Glomerular visceral epithelial cell (primary cell): ENCODE measurements around the gene AKR1C2.
"Not testable (repeated sequence)": the region's sequence is repeated elsewhere in the genome, so short reads cannot be mapped to it uniquely, and the experiment has no call there.

Experiments
- DNase-seq: peaks from one replicate; pipeline ENCODE4 v3.0.0-alpha.2; 2016; ENCODE audit errors: extremely low spot score

Gene AKR1C2

DNA sequence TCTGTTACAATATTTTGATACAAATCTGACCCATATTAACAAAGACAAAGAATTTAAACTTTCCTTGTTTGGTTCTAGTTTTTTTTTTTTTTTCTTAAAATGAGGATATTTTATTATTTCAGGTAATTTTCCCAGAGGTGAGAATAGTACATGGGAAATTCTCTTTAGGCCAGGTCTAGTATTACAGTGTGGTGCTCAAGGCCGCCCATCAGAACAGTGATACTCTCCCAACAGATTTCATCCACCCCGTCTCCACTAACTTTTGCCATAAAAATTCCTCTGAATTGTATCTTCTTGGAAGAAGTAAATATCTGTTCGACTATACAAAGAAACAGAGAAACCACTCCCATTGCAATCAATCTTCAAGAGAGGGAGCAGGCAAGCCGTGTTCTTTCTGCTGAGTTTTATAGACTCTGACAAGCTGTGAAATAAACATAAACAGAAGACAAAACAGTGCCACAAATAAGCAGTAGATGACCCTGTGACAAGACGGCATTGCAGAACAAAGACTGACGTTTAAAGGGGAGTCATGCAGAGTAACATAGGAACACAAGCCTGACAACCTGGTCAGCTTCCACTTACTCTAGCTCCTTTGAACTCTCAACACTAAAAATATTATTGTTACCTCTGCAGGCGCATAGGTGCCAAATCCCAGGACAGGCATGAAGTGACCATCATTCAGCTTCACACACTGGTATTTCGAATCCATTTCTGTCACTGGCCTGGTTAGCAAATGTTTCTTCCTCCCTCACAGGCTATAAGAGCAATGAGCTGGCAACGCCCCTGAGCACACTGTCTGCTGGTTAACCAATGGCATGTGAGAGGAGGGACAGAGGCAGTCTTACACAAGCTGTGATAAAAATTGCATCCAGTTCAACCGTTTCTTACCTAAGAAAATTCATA is at the start of gene AKR1C2:
AKR1C2 (minus strand) TSS at position 731 of the 903 bp plus-strand sequence; CDS start at position 709, 22 bp downstream.
- DNase-seq = not testable (repeated sequence)

DNA sequence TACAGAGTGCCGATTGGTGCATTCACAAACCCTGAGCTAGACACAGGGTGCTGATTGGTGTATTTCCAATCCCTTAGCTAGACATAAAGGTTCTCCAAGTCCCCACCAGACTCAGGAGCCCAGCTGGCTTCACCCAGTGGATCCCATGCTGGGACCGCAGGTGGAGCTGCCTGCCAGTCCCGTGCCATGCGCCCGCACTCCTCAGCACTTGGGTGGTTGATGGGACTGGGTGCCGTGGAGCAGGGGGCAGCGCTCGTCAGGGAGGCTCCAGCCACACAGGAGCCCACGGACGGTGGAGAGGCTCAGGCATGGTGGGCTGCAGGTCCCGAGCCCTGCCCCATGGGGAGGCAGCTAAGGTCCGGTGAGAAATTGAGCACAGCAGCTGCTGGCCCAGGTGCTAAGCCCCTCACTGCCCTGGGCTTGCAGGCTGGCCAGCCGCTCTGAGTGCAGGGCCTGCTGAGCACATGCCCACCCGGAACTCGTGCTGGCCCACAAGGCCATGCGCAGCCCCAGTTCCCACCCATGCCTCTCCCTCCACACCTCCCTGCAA is 49.4 kb upstream of the AKR1C2 start:
- DNase-seq = not testable (repeated sequence)

DNA sequence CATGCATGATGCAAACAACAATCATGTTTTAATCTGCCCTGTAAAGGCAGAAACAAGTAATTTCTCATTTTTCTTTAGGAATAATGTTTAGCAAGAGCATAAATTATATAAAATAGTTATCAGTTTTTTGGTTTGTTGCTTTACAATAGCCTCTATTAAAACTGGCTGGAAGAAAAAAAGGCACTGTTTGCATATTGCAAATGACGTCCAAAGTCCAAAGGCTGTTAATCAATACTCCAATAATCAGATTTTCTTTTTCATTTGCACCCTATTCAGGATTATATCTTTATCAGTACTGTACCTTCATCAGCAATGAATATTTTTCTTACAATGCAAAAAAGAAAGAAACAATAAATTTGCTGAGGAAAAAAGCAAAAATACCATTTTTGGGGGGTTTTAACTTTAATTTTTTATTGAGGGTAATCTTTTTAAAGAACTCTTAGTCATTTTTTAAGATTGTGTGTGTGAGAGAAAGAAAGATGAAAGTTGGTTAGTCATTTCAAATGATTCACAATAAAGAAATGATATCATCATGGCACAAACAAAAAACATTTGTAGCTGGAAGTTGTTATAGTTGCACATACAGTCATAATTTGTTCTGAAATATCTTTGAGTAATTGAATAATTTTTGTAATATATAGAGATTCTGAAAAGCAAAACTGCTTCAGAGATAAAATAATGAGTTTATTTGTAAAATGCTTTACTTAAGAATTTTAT is 44.4 kb upstream of the AKR1C2 start:
- no peak for DNase-seq

DNA sequence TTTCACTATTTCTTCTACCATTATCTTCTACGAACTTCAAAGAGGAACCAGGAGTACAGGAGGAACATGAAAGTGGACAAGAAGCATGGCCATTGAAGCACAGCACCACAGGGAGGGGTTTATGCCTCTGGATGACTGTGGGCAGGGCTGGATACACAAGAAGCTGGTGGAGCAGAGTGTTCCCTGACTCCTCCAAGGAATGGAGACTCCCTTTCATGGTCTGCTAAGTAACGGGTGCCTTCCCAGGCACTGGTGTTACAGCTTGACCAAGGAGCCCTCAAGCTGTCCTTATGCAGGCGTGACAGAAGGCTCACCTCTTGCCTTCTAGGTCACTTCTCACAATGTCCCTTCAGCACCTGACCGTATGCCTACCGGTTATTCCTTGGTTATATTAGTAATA is 43.4 kb upstream of the AKR1C2 start:
- not testable (repeated sequence) for DNase-seq

DNA sequence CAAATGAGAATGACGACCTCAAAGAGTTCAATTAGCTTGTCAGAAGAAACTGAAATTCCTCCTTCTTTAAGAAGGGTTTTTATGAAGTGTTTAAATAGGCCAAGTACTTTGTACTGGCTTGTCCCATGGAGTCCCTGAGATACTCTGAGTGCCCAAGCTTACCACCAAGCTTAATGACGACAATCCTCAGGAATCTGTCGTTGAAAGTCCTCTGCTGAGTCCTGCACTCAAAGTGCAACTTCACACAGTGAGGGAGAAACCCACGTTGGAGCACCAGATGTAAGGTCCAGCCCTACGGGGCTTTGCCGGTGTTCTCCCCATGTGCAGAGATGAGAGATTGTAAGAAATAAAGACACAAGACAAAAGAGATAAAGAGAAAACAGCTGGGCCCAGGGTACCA is 42.8 kb upstream of the AKR1C2 start:
- no peak for DNase-seq

DNA sequence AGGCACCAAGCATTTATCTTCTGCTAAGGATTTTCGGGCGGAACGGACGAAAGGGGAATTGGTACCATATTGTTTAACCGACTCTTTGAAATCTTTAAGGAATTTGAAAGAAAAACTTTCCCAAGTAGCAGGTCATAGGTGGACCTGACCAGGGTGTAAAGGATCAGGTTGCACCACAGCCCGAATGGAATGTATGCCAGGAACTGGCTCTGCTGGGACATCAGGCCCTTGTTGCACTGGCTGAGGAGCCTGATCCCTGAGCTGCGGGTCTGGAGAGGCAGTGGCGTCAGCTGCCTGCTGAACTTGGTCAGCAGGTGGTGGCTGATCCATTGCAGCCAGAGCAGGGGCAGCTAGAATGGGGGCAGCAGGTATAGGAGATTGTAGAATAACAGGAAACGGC is 41.4 kb upstream of the AKR1C2 start:
- DNase-seq = no peak

DNA sequence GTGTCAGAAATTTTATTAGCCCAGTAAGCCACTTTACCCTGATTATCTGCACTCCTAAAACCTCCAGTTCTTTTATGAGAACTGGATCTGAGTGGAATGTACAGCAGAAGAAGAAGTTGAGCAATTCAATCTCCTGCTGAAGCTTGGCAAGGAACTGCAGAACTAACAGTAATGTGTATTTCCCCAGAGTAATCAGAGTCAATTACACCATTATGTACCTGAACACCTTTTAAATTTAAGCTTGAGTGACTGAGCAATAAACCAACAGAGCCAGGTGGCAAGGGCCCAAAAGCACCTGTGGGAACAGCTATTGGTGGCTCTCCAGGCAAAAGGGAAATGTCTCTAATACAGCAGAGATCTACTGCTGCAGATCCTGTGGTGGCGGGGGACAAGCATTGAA is 40.1 kb upstream of the AKR1C2 start:
- no peak for DNase-seq

DNA sequence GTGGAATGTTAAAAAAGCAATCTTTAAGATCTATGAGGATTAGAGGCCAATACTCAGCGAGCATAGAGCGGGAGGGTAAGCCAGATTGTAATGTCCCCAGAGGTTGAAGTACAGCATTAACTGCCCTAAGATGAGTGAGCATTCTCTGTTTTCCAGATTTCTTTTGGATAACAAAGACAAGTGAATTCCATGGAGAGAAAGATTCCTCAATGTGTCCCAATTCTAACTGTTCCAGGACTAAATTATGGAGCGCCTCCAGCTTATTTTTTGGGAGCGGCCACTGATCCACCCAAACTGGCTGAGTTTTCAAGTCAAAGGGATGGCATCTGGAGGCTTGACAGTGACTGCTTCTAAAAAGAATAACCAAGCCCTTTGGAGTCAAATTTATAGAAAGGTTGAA is 39.3 kb upstream of the AKR1C2 start:
- DNase-seq = no peak

DNA sequence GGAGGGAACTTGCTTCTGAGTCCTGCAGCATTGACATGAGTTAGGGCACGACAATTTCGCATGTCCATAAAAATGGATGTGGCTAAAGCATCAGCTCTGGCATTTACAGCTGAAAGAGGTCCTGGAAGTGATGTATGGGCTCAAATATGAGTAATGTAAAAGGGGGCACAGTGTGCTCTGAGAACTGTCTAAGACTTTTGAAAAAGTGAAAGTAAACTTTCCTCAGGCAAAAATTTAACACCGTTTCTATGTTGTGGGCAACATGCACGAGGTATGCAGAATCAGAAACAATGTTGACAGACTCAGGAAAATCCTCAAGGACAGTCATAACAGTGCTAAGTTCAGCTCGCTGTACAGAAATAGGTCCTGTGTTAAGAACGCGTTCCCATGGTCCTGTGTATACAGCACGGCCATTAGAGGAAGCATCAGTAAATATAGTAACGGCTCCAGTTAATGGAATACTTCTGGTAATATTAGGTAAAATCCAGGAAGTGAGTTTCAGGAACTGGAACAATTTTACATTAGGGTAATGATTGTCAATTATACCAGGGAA is 37.9 kb upstream of the AKR1C2 start:
- no peak for DNase-seq

DNA sequence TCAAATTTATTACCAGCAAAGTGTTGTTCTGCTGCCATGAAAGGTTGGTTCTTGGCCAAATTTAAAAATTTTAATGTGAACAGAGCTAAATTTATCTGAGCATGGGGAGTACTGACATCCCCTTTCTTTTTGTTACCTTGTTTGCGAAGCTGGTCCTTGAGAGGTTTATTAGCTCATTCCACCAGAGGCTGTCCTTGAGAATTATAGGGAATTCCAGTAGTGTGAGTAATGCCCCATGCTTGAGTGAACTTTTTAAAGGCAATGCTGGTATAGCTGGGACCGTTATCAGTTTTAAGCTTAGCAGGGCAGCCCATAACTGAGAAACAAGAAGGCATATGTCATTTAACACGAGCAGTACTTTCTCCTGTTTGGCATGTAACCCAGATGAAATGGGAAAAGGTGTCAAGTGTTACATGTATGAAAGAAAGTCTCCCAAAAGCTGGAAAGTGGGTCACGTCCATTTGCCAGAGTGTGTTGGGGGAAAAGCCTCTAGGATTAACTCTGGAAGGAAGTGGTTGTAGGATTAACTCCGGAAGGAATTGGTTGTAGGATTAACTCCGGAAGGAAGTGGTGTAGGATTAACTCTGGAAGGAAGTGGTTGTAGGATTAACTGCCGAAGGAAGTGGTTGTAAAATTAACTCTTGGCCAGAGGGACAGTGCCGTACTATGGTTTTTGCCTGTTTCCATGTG is 37.3 kb upstream of the AKR1C2 start:
- DNase-seq = peak; percentile 39

DNA sequence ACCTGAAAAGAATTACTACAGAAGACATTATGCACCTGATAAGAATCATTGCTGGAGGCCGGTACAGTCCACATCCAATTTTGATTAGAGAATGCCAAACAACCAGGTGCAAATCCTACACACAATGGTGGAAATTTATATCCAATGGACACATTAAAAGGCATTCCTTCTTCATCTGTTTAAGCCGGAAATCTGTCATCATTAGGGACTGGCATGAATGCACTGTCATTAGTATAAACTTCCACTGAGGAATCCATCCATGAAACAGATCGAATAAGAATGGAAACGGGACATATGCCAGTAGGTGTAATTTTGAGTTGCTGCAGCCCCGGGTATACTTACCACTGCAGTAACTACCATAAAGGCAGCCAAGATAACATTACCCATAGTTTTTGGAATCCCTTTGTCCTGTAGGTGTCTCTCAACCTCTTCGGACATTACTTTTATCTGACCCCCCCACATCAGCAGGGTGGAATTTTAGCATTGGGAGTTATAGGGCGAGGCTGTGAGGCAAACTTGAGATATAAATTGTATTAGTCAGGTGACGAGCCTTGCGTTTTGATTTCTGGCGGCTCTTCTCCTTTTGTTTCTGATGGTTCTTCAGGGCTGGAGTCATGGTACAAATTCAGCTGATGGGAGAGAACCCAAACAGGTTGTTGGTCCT is 36.5 kb upstream of the AKR1C2 start:
- no peak for DNase-seq

DNA sequence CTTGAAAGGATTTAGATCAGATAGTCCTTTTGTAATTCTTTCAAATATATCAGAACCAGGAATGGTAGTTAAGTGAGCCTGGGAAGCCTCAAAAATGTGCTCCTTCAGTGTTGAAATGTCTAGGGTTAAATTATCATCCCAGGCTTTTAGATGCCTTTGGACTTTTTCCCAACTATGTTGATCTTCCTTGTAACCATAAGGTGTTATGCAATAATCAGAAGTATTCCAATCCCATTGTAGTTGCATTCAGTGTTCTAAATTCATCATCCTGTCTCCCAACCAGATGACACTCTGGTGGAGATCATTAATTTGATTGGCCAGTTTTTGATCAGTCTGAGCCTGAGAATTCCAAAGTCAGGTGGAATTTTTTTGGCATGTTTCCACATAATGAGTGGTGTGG is 35.1 kb upstream of the AKR1C2 start:
- DNase-seq = no peak

DNA sequence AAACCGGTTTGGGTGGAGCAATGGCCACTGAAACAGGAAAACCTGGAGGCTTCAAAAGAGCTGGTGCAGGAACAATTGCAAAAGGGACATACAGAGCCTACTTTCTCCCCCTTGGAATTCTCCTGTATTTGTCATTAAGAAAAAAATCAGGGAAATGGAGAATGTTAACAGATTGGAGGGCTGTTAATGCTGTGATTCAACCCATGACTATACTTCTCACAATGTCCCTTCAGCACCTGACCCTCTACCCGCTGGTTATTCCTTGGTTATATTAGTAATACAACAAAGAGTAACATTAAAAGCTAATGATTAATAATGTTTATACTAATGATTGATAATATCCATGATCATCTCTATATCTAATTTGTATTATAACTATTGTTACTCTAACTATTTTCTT is 34.4 kb upstream of the AKR1C2 start:
- DNase-seq = no peak

DNA sequence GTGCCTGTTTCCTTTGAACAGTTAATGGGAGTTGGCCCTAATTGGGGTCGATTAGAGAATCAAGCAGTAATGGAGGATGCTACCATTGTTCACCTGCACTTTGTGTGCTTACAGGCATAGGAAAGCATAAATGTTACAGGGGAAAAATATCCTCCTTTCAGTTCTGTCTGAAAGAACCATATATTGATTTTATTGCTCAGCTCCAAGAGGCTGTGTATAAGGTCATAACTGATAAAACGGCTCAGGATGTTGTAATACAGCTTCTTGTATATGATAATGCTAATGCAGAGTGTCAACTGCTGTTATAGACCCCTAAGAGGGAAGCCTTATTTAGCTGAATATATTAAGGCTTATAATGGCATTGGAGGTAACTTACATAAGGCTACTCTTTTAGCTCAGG is 32.9 kb upstream of the AKR1C2 start:
- no peak for DNase-seq

DNA sequence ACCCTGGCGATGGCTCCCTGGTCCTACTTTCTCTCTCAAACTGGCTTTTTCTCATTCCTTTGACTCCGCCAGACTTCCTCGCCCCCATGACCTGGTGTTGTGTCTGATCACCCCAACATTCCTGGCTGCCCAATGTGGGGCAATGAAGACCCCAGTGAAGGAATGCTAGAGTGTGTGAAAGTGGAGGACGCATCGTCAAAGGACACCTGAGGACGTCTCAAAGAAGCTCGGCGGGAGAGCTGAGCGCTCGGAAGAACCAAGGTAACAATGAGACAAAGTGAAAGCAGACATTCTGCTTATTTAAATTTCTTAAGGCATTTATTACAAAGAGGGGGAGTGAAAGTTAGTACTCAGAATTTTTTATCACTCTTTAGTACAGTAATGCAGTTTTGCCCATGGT is 31.7 kb upstream of the AKR1C2 start:
- no peak for DNase-seq

DNA sequence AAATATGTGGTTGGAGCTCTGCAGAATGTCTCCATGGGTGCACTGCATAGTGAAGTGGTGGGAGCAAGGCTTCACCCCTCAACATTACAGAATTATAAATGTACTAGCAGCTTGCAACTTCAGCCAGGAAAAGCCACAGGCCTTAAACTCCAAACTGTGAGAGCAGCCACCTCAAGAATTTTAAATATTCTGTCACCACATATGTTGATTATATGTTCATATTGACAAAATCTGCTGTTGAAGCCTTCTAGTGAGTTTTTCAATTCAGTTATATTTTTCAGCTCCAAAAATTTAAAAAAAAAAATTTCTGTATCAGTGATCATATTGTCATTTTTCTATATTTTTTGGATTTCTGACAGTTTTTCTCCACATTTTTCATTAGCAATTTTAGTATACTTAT is 30.9 kb upstream of the AKR1C2 start:
- no peak for DNase-seq

DNA sequence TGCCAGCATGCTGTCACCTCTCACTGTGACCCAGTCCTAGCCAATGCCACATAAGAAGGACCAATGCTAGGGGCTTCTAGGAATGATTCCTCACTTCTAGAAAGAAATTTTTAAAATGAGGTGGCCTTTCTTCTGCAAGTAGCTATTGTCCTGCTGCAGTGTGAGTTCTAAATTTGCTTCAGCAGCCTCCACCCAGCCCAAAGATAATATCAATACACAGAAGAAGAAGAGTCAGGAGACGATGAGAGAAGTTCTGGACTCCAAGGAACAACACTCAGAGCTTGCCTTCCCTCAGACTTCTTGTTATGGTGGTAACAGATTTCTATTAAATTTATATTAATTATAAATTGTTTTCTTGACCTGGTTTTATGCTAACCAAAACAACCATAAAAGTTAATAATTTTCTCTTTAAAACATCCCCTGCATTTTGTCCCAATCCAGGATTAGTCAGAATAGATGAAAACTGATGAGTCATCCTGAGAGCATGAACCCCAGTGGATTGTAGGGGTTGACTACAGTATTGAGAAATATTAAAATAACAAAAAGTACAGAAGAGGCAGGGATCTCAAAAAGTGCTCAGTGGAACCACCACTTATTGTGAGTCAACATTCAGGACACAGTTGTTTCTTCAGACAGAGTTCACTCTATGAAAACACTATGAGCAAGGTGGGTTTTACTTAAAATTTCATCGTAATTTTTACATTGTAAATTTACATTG is 29.6 kb upstream of the AKR1C2 start:
- DNase-seq = peak; percentile 45

DNA sequence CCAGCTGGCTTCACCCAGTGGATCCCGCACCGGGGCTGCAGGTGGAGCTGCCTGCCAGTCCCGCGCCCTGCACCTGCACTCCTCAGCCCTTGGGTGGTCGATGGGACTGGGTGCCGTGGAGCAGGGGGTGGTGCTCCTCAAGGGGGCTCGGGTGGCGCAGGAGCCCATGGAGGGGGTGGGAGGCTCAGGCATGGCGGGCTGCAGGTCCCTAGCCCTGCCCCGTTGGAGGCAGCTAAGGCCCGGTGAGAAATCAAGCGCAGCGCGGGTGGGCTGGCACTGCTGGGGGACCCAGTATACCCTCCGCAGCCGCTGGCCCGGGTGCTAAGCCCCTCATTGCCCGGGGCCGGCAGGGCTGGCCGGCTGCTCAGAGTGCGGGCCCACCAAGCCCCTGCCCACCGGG is 28.8 kb upstream of the AKR1C2 start:
- DNase-seq = not testable (repeated sequence)

DNA sequence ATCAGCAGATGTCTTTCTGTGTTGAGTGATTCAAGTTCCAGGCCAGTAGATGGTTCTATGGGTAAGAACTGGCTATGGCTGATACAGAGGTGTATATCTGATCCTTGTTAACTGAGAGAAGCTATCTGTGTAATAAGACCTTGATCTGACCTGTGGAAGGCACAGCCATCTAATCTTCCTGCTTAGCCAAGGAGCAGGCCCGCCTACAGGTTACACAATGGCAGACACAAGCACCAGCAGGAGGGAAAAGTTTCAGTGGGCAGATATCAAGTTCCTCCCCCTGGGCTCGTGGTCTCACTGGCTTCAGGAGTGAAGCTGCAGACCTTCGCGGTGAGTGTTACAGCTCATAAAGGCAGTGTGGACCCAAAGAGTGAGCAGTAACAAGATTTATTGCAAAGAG is 27.9 kb upstream of the AKR1C2 start:
- not testable (repeated sequence) for DNase-seq

DNA sequence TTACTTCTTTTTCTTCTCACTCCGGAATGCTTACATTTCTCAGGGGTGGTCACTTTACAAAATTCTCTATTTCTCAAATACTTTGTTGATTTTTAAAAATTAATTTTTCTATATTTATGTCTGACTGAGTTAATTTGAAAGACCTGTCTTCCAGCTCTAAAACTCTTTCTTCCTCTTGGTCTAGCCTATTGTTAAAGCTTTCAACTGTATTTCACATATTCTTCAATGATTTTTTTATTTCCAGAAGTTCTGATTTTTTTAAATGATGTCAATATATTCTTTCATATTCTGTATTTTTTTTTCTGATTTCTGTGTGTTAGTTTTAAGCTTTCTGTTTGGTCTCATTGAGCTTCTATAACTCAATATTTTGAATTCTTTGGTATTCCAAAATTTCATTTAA is 27.3 kb upstream of the AKR1C2 start:
- no peak for DNase-seq

DNA sequence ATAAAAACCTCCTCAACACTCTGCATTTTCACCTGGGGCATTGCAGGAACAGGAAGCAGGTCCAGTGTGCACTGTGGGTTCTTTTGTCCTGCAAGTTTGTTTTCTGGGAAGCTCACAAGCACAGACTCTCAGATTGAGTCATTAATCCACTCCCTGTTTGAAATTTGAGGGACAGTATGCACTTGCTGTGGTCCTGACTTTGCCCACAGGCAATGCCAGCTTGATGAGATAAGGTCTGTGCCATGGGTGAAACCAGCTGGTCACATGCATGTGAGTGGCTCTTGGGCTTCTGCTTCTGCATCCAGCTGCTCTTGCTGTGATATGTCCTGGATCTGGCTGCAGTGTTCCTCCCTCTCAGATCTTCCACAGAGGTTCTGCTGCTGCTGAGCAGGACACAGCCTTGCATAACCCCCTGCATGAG is 21.8 kb upstream of the AKR1C2 start:
- DNase-seq = peak; percentile 17
